ENCODE measurements around the gene DNAH12. TPM values are rescaled to one million over a fixed set of nuclear protein-coding genes. Genes with fewer than 3 reads are reported as not detected.

The DNAH12 gene
- total and polyA plus RNA-seq, 2 donors (not counting 3 experiments of a cell fraction or from before 2014, with no cell fraction given): 0.06 to 0.20 TPM

DNA sequence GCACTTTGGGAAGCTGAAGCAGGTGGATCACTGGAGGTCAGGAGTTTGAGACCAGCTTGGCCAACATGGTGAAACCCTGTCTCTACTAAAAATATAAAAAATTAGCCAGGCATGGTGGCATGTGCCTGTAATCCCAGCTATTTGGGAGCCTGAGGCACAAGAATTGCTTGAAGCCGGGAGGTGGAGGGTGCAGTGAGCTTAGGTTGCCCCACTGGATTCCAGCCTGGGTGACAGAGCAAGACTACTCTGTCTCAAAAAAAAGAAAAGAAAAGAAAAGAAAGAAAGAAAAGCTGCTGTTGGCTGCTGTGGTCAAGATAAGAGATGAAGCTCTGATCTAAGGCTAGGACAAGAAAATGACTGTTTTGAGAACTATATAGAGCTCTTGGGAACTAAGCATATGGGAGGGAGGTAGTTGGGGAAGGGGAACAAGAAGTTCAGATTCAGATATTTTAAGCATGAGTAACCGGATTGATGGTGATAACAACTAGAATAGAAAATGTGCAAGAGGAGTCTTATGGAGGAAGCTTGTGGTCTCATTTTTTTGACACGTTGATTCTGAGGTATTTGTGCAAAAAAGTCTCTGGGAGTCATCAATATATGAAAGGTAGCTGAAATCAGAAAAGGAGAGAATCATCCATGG lies 25.7 kb downstream of the DNAH12 start:
- BruUV-seq (replicated peaks): TSS peak; percentile 91
- no peaks in the 10 kb centered on the region for H3K27me3 ChIP-seq (ENCODE audit: control insufficient read depth in 2 of 2, insufficient read depth in 2 of 2, low read length in 2 of 2)
- H2AFZ ChIP-seq (ENCODE audit: low read depth, low read length): peak overlapping the region; percentile 63
- H3K9me3 ChIP-seq (replicated peaks; ENCODE audit: control insufficient read depth, insufficient read depth, low read length): no peaks in the 10 kb centered on the region
- dilution Hi-C loops (cut with MboI; ENCODE audit: extremely low pct_ligation_motif_present, low sequenced_read_pairs): no loop called here
- ChIA-PET POLR2A (interaction anchor here (0.5 to 0.9 kb wide), 3 partner anchors 37 to 42 kb away, joined by 3 to 5 read pairs (median 3); partner anchors contain the start of gene PDE12), CTCF (interaction anchor here (1.2 to 2.3 kb wide), 4 partner anchors 8 to 121 kb away, joined by 3 to 8 read pairs (median 3); partner anchors contain the start of gene PDE12)
- FAIRE-seq (peak; percentile 53), DNase-seq (ENCODE audit: low read depth, low spot score) (peak; percentile 65)
- peak overlapping the region; percentile 49 for H3K9ac ChIP-seq (replicated peaks; ENCODE audit: extremely low read depth, insufficient read depth, low read length)
- H3K9me1 ChIP-seq (replicated peaks; ENCODE audit: control insufficient read depth, extremely low read depth, insufficient read depth, low read length): no peaks in the 10 kb centered on the region
- TF ChIP-seq POLR2AphosphoS5 (IDR thresholded peaks at IDR 0.05; ENCODE audit: insufficient read depth, low read depth, low read length) (peak; percentile 40), JUN (IDR thresholded peaks at IDR 0.05; ENCODE audit: borderline replicate concordance, insufficient read depth, insufficient read length, low read depth) (peak; percentile 72), MYC (IDR thresholded peaks at IDR 0.05; ENCODE audit: low read depth, low read length) (no peak), GATA2 (IDR thresholded peaks at IDR 0.05; ENCODE audit: insufficient read depth, insufficient read length, low read depth, low read length) (peak; percentile 81), POLR2A (IDR thresholded peaks at IDR 0.05; ENCODE audit: low read depth, low read length) (no peak), CTCF (IDR thresholded peaks at IDR 0.05; ENCODE audit: extremely low read depth in 1 of 2, insufficient read depth in 1 of 2, low read depth in 1 of 2, low read length in 2 of 2) (no peak), EZH2 (IDR thresholded peaks at IDR 0.05; ENCODE audit: borderline replicate concordance, low read depth, low read length, severe bottlenecking) (no peak), FOS (IDR thresholded peaks at IDR 0.05; ENCODE audit: borderline replicate concordance, insufficient read depth, low read length) (peak; percentile 79), MAX (IDR thresholded peaks at IDR 0.05; ENCODE audit: insufficient read depth, insufficient read length) (no peak)
- peak overlapping the region; percentile 81 for H3K27ac ChIP-seq (ENCODE audit: insufficient read depth, low read depth, low read length)
- H3K36me3 ChIP-seq (ENCODE audit: control insufficient read depth in 2 of 2, extremely low read depth in 1 of 2, insufficient read depth in 2 of 2, low read length in 2 of 2): no peaks in the 10 kb centered on the region
- peak overlapping the region; percentile 80 for H3K4me2 ChIP-seq (ENCODE audit: insufficient read depth, low read length)
- H3K4me1 ChIP-seq (ENCODE audit: control insufficient read depth, extremely low read depth, insufficient read depth, low read length): peaks cover 21% of the 10 kb centered on the region
- peak overlapping the region in 1 of 3 experiments; percentile 37 for H3K4me3 ChIP-seq (replicated peaks in 1 of 3; ENCODE audit: insufficient read depth in 1 of 3, low read depth in 1 of 3, low read length in 3 of 3)
- intact Hi-C loops (cut with micrococcal nuclease): loop anchor here (2.0 kb wide), 2 partner anchors 38 to 78 kb away; partner anchors contain the start of genes ARF4 and PDE12
- H4K20me1 ChIP-seq (replicated peaks; ENCODE audit: control insufficient read depth, extremely low read depth, insufficient read depth, low read length): no peaks in the 10 kb centered on the region
- no peaks in the 10 kb centered on the region for H3K79me2 ChIP-seq (ENCODE audit: control insufficient read depth, insufficient read depth, low read length)
